ENCODE measurements around the gene PES1. TPM values are rescaled to one million over a fixed set of nuclear protein-coding genes. Genes with fewer than 3 reads are reported as not detected.
"Not testable (repeated sequence)": the region's sequence is repeated elsewhere in the genome, so short reads cannot be mapped to it uniquely, and the experiment has no call there.

PES1 gene
- total and polyA plus RNA-seq, 4 donors: 31.7 to 52.3 (median 39.5) TPM

DNA sequence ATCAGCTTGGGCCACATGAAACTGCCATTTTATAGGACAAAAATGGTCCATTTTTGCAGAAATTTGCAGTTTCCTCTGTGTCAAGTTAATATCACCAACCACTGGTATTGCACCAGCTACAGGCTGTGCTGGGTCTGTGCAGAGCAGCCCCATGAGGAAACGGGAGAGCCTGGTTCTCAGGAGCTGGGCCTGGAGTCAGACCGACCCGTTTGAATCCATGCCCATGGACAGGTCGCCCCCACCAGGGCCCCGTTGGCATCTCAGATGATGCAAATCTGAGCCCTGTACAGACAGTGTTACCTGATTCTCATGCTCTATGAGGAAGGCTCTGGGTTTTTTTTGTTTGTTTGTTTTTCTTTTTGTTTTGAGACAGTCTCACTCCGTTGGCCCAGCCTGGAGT is 35.3 kb downstream of the PES1 start:
- Histone ChIP-seq H3K27ac (ENCODE audit: low read depth in 1 of 2, low read length in 2 of 2) (no peak overlapping the region), H3K36me3 (ENCODE audit: control insufficient read depth in 1 of 2, insufficient read depth in 2 of 2, low read length in 1 of 2) (no peaks in the 10 kb centered on the region), H3K4me3 (ENCODE audit: low read length in 2 of 2) (no peak overlapping the region), H3K27me3 (ENCODE audit: control insufficient read depth in 1 of 2, insufficient read depth in 2 of 2, low read length in 1 of 2) (no peaks in the 10 kb centered on the region), H3K4me1 (ENCODE audit: control insufficient read depth in 1 of 2, insufficient read depth in 2 of 2, low read length in 2 of 2) (no peaks in the 10 kb centered on the region), H3K9me3 (ENCODE audit: control insufficient read depth, low read length) (no peaks in the 10 kb centered on the region)
- no peak for DNase-seq
- WGBS, 2 donors: 70 to 73% methylated on average over 6 of the region's 6 CpGs
- ATAC-seq (ENCODE audit: low FRiP score): no peak
- intact Hi-C loops (cut with DNase I): no loop called here

DNA sequence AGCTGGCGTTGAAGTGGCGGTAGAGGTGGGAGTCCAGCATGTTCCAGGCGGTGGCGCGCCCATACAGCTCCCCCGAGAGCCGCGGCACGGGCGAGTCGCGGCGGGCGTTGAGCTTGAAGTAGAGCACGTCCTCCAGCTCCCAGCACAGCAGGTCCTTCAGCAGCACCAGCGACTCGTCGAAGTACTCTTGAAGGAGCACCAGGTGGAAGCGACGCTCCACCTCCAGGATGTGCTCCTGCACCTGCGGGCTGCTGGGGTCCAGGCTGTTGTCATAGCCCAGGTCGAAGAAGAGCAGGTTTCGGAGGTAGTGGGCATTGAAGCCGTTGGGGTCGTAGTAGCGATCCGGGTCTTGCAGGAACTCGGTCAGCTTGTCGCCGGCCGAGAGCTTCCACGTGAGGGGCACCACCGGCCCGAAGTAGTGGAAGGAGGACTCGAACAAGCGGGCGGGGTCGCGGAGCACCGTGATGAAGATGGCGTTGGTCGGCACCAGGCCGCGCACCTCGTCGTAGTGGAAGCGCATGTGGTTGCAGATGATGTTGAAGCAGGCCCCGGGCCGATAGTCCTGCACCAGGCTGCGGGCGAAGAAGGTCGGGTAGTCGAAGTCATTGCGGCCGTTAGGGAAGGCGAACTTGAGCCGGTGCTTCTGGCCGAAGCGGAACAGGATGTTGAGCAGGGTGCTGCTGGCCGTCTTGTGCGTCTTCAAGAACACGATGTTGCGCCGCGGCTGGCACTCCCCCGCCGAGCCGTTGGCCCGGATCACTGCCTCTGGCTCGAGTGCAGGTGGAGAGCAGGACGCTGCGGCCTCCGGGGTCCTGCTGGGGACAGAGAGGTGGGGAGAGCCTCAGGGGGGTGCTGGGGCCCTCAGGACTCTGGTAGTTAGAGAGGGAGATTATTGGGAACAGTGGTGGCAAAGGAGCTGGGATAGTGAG is 36.2 kb downstream of the PES1 start:
- Histone ChIP-seq H3K27ac (ENCODE audit: low read depth in 1 of 2, low read length in 2 of 2) (no peak overlapping the region), H3K4me1 (ENCODE audit: control insufficient read depth in 1 of 2, insufficient read depth in 2 of 2, low read length in 2 of 2) (no peaks in the 10 kb centered on the region), H3K27me3 (ENCODE audit: control insufficient read depth in 1 of 2, insufficient read depth in 2 of 2, low read length in 1 of 2) (no peaks in the 10 kb centered on the region), H3K36me3 (ENCODE audit: control insufficient read depth in 1 of 2, insufficient read depth in 2 of 2, low read length in 1 of 2) (no peaks in the 10 kb centered on the region), H3K4me3 (ENCODE audit: low read length in 2 of 2) (no peak overlapping the region), H3K9me3 (ENCODE audit: control insufficient read depth, low read length) (no peaks in the 10 kb centered on the region)
- DNase-seq (peak in 1 of 2 donors; percentile 77), ATAC-seq (ENCODE audit: low FRiP score) (no peak)
- intact Hi-C loops (cut with DNase I): no loop called here
- WGBS, 2 donors: 96% methylated on average over 73 of the region's 73 CpGs

DNA sequence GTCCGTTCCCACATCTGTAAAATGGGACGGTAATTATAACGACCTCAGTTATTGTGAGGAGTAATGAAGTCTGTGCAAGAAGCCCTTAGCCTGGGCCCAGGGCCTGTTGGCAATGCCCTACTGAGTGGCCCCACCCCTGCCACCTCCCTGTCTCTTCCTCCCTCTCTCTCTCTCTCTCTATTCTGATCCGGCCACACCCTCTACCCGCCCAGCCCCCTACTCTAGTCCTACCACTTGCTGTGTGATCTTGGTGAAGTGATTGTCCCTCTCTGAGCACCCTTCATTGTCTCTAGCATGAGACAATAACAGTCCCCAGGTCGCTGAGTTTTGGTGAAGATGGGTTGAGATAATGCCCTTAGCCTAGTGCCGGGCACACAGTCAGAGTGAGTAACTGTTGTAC is 37.7 kb downstream of the PES1 start:
- Histone ChIP-seq H3K4me1 (ENCODE audit: control insufficient read depth in 1 of 2, insufficient read depth in 2 of 2, low read length in 2 of 2) (no peaks in the 10 kb centered on the region), H3K27ac (ENCODE audit: low read depth in 1 of 2, low read length in 2 of 2) (no peak overlapping the region), H3K36me3 (ENCODE audit: control insufficient read depth in 1 of 2, insufficient read depth in 2 of 2, low read length in 1 of 2) (no peaks in the 10 kb centered on the region), H3K4me3 (ENCODE audit: low read length in 2 of 2) (no peak overlapping the region), H3K9me3 (ENCODE audit: control insufficient read depth, low read length) (no peaks in the 10 kb centered on the region), H3K27me3 (ENCODE audit: control insufficient read depth in 1 of 2, insufficient read depth in 2 of 2, low read length in 1 of 2) (no peaks in the 10 kb centered on the region)
- no peak for DNase-seq
- intact Hi-C loops (cut with DNase I): no loop called here
- ATAC-seq (ENCODE audit: low FRiP score): no peak
- 86 to 89% methylated on average over 7 of the region's 7 CpGs for WGBS, 2 donors

DNA sequence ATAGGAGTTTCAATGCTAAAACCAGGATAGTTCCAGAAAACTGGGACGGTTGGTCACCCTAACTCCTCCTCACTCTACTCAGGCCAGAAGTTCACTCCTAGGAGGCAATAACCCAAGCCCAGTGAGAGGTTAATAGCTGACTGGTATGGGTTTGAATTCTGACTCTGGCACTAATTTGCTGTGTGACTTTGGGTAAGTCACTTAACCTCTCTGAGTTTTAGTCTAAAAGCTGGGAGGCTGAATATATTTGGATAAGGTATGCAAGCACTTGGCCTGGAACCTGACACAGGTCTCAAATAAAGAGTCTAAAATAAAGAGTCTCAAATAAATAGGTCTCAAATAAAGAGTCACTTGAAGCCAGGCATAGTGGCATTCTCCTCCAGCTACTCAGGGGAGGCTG is 39.0 kb downstream of the PES1 start:
- WGBS, 2 donors: 0 to 41% methylated on average over 1 of the region's 1 CpG
- Histone ChIP-seq H3K27ac (ENCODE audit: low read depth in 1 of 2, low read length in 2 of 2) (no peak overlapping the region), H3K4me3 (ENCODE audit: low read length in 2 of 2) (no peak overlapping the region), H3K36me3 (ENCODE audit: control insufficient read depth in 1 of 2, insufficient read depth in 2 of 2, low read length in 1 of 2) (no peaks in the 10 kb centered on the region), H3K4me1 (ENCODE audit: control insufficient read depth in 1 of 2, insufficient read depth in 2 of 2, low read length in 2 of 2) (no peaks in the 10 kb centered on the region), H3K9me3 (ENCODE audit: control insufficient read depth, low read length) (no peaks in the 10 kb centered on the region), H3K27me3 (ENCODE audit: control insufficient read depth in 1 of 2, insufficient read depth in 2 of 2, low read length in 1 of 2) (no peaks in the 10 kb centered on the region)
- intact Hi-C loops (cut with DNase I): no loop called here
- DNase-seq (no peak), ATAC-seq (ENCODE audit: low FRiP score) (no peak)

DNA sequence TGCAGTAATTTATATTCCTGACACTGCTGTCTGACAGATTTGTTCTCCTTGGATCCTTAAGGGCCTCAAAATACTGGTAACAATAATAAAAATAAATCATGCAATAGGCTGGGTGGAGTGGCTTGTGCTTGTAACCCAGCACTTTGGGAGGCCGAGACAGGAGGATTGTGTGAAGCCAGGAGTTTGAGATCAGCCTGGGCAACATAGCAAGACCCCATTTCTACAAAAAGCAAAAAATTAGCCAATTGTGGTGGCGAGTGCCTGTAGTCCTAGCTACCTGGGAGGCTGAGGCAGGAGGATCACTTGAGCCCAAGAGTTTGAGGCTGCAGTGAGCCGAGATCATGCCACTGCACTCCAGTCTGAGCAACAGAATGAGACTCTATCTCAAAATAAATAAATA is 39.9 kb downstream of the PES1 start:
- WGBS, 2 donors: 93 to 96% methylated on average over 3 of the region's 3 CpGs
- intact Hi-C loops (cut with DNase I): not testable (repeated sequence)

DNA sequence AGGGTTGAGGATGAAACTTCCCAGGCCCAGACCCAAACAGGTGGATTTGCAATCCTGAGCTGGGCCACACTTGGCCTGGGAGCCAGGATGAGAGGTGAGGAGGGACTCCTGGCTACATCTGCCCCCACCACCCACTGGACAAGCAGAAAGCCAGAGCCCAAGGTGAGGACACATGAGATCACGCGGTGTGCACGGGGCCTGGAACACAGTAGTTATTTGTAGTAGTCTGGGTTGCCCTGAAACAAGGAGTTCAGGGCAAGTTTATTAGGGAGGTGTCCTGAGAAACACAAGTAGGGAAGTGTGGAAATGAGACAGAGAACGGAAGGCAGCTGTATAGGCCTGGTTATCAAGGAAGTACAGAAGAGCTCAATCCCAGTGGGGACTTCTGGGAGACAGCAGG is 44.5 kb downstream of the PES1 start:
- H3K27me3 ChIP-seq (ENCODE audit: control insufficient read depth in 1 of 2, insufficient read depth in 2 of 2, low read length in 1 of 2): no peaks in the 10 kb centered on the region
- no peaks in the 10 kb centered on the region for H3K9me3 ChIP-seq (ENCODE audit: control insufficient read depth, low read length)
- DNase-seq (no peak), ATAC-seq (ENCODE audit: low FRiP score) (no peak)
- H3K36me3 ChIP-seq (ENCODE audit: control insufficient read depth in 1 of 2, insufficient read depth in 2 of 2, low read length in 1 of 2): no peaks in the 10 kb centered on the region
- intact Hi-C loops (cut with DNase I): no loop called here
- no peaks in the 10 kb centered on the region for H3K4me1 ChIP-seq (ENCODE audit: control insufficient read depth in 1 of 2, insufficient read depth in 2 of 2, low read length in 2 of 2)
- WGBS, 2 donors: 89 to 91% methylated on average over 4 of the region's 4 CpGs
- H3K4me3 ChIP-seq (ENCODE audit: low read length in 2 of 2): no peak overlapping the region
- H3K27ac ChIP-seq (ENCODE audit: low read depth in 1 of 2, low read length in 2 of 2): no peak overlapping the region

More for the DNA sequence above, 39.9 kb downstream of the PES1 start:
- not testable (repeated sequence) for H3K4me1 ChIP-seq (ENCODE audit: control insufficient read depth in 1 of 2, insufficient read depth in 2 of 2, low read length in 2 of 2); H3K36me3 ChIP-seq (ENCODE audit: control insufficient read depth in 1 of 2, insufficient read depth in 2 of 2, low read length in 1 of 2); H3K4me3 ChIP-seq (ENCODE audit: low read length in 2 of 2); ATAC-seq (ENCODE audit: low FRiP score); DNase-seq; H3K27ac ChIP-seq (ENCODE audit: low read depth in 1 of 2, low read length in 2 of 2); H3K9me3 ChIP-seq (ENCODE audit: control insufficient read depth, low read length); H3K27me3 ChIP-seq (ENCODE audit: control insufficient read depth in 1 of 2, insufficient read depth in 2 of 2, low read length in 1 of 2)

DNA sequence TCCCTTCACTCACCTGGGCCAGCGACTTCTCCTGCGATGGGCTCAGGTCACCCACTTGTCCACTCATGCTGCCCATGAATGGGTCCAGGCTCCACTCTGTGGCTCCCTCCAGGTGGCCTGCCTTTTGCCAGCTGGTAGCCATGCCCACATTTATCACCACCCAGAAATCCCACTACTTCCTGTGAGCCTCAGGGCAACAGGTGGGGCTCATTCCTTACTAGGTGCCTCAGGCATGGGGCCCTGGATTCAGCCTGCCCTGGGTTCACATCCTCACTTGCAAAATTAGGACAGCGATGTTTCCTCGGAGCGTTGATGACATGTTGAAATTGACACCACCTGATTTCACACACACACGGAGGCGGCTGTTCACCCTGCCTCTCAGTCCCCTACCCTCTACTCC is 45.1 kb downstream of the PES1 start, which contains the start of gene SEC14L6:
Gene SEC14L6 (minus strand): TSS at position 126 of the 400 bp plus-strand sequence. CDS start 59 bp downstream, at position 67.
- ATAC-seq (ENCODE audit: low FRiP score) (no peak), DNase-seq (no peak)
- Histone ChIP-seq H3K9me3 (ENCODE audit: control insufficient read depth, low read length) (no peaks in the 10 kb centered on the region), H3K4me3 (ENCODE audit: low read length in 2 of 2) (no peak within 1 kb of the TSS), H3K27ac (ENCODE audit: low read depth in 1 of 2, low read length in 2 of 2) (no peak within 1 kb of the TSS), H3K27me3 (ENCODE audit: control insufficient read depth in 1 of 2, insufficient read depth in 2 of 2, low read length in 1 of 2) (no peaks in the 10 kb centered on the region), H3K36me3 (ENCODE audit: control insufficient read depth in 1 of 2, insufficient read depth in 2 of 2, low read length in 1 of 2) (no peaks in the 10 kb centered on the region), H3K4me1 (ENCODE audit: control insufficient read depth in 1 of 2, insufficient read depth in 2 of 2, low read length in 2 of 2) (no peaks in the 10 kb centered on the region)
- 91 to 93% methylated on average over 7 of the region's 7 CpGs for WGBS, 2 donors
- intact Hi-C loops (cut with DNase I): no loop called here

DNA sequence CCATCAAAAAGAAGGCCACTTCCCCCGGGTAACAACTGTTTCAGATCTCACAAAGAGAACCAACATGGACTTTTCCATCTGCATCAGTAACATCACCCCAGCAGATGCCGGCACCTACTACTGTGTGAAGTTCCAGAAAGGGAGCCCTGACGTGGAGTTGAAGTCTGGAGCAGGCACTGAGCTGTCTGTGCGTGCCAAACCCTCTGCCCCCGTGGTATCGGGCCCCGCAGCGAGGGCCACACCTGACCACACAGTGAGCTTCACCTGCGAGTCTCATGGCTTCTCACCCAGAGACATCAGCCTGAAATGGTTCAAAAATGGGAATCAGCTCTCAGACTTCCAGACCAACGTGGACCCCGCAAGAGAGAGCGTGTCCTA is 48.9 kb downstream of the PES1 start:
- no peaks in the 10 kb centered on the region for H3K9me3 ChIP-seq (ENCODE audit: control insufficient read depth, low read length)
- ATAC-seq (ENCODE audit: low FRiP score): no peak
- DNase-seq: no peak
- H3K4me3 ChIP-seq (ENCODE audit: low read length in 2 of 2): no peak overlapping the region
- no peaks in the 10 kb centered on the region for H3K36me3 ChIP-seq (ENCODE audit: control insufficient read depth in 1 of 2, insufficient read depth in 2 of 2, low read length in 1 of 2)
- no peaks in the 10 kb centered on the region for H3K4me1 ChIP-seq (ENCODE audit: control insufficient read depth in 1 of 2, insufficient read depth in 2 of 2, low read length in 2 of 2)
- intact Hi-C loops (cut with DNase I): no loop called here
- 84 to 85% methylated on average over 12 of the region's 12 CpGs for WGBS, 2 donors
- H3K27me3 ChIP-seq (ENCODE audit: control insufficient read depth in 1 of 2, insufficient read depth in 2 of 2, low read length in 1 of 2): no peaks in the 10 kb centered on the region
- no peak overlapping the region for H3K27ac ChIP-seq (ENCODE audit: low read depth in 1 of 2, low read length in 2 of 2)

All from aorta (tissue), 5 donors.